Activated CD8-positive, alpha-beta T cell treated with anti-CD3 and anti-CD28 coated beads, Interleukin-2, amount 10 ng/mL, durations not matched to agents 7 days and 5 days (primary cell): ENCODE measurements around the gene TBCB. TPM values are rescaled to one million over a fixed set of nuclear protein-coding genes. Genes with fewer than 3 reads are reported as not detected.

Source experiments
- ATAC-seq: fragments of 150-1000 bp; cut with Tn5 transposase; one replicate; pipeline ENCODE4 v1.10.0; 2021; ENCODE audit warnings: moderate library complexity
- CTCF ChIA-PET: fragments of 350-600 bp; sonication (Branson Sonifier 250); formaldehyde crosslinking; loops from one replicate; lab custom pipeline; 2021; ENCODE audit warnings: antibody characterized with exemption; lab: Charles Lee
- POLR2A ChIA-PET: fragments of 350-600 bp; sonication (Branson Sonifier 250); formaldehyde crosslinking; loops from one replicate; lab custom pipeline; 2021; ENCODE audit warnings: antibody characterized with exemption; lab: Charles Lee
- DNase-seq: peaks from one replicate; pipeline ENCODE4 v3.0.0-alpha.2; 2020
- H3K27ac Mint-ChIP-seq: one replicate; pipeline ENCODE4 v1.8.0; 2021; ENCODE audit warnings: mild to moderate bottlenecking, mixed read lengths
- H3K27me3 Mint-ChIP-seq: one replicate; pipeline ENCODE4 v1.8.0; 2021; ENCODE audit warnings: low read depth, mixed read lengths
- H3K36me3 Mint-ChIP-seq: one replicate; pipeline ENCODE4 v1.8.0; 2021; ENCODE audit warnings: low read depth, mixed read lengths
- H3K4me1 Mint-ChIP-seq: one replicate; pipeline ENCODE4 v1.8.0; 2021; ENCODE audit warnings: low read depth, mixed read lengths
- H3K4me3 Mint-ChIP-seq: one replicate; pipeline ENCODE4 v1.8.0; 2021; ENCODE audit warnings: mild to moderate bottlenecking, mixed read lengths
- H3K9me3 Mint-ChIP-seq: one replicate; pipeline ENCODE4 v1.8.0; 2022; ENCODE audit warnings: mixed read lengths; ENCODE audit not compliant: insufficient read depth
- total RNA-seq, 2 experiments: library from RNA; stranded (reverse); gene quantifications; one replicate each; pipeline ENCODE4 v1.2.3, GENCODE V29; 2021

The TBCB gene
- total RNA-seq, 2 experiments from 2014 or later: 186 to 200 TPM

DNA sequence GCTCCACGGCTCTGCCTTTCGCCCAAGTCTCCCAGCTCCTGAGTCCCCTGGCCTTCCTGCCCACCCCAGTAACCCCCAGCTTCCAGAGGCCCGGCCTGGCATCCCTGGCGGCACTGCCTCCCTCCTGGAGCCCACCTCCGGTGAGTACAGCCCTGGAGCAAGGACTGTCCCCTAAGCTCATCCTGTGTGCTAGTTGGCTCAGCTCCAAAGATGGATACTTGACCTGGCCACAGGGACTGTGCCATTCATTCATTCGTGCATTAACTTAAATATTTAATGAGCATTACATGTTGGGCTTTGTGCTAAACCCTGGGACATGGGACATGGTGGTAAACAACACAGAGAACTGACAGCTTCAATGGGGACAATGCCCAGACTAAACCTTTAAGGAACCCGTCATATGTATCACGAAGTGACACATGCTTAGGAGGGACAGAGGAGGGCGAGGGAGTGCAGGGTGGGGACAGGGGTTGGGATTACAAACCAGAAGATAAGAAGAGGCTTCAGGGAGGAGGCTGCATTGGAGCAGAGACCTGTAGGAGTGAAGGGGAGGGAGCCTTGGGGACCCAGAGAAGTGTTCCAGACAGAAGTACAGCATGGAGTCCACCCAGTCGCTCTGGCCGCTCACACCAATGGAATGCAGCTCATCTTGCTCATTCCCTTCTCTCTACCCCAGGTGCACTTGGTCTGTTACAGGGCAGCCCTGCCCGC is 11.3 kb upstream of the TBCB start:
- H3K27ac Mint-ChIP-seq: peak overlapping the region; percentile 20
- no peak for DNase-seq
- no peaks in the 10 kb centered on the region for H3K27me3 Mint-ChIP-seq
- ChIA-PET POLR2A (interaction anchor here (0.6 kb wide), 1 partner anchor 1272 kb away, joined by 3 read pairs; no protein-coding TSS in a partner anchor), CTCF (interaction anchor here (1.1 kb wide), 1 partner anchor 24 kb away, joined by 3 read pairs; no protein-coding TSS in a partner anchor)
- no peak for ATAC-seq
- no peaks in the 10 kb centered on the region for H3K4me1 Mint-ChIP-seq
- H3K36me3 Mint-ChIP-seq: peaks cover 39% of the 10 kb centered on the region
- no peaks in the 10 kb centered on the region for H3K9me3 Mint-ChIP-seq
- H3K4me3 Mint-ChIP-seq: no peak overlapping the region

DNA sequence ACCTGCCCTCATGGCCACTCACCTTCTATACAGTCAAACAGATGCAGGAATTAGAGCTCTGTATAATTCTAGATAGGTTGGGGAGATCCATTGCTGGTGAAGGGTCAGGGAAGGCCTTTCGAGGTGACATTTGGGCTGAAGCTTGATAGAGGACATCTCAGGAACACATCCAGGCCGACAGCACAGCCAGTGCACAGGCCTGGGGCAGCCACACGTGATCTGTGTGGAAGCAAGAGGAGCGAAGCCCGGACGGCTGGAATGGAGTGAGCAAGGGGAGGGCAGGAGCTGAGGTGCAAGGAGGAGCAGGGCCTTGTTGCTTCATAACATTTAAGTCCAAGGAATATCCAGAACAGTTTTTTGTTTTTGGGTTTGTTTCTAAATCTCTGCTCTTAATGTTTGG is 8.8 kb upstream of the TBCB start:
- ATAC-seq: no peak
- CTCF ChIA-PET: no interaction called here
- POLR2A ChIA-PET: interaction anchor here (1.0 kb wide), 1 partner anchor 15 kb away, joined by 3 read pairs; no protein-coding TSS in a partner anchor
- Mint-ChIP-seq H3K4me1 (no peaks in the 10 kb centered on the region), H3K4me3 (no peak overlapping the region), H3K36me3 (peaks cover 30% of the 10 kb centered on the region), H3K27me3 (no peaks in the 10 kb centered on the region), H3K27ac (no peak overlapping the region), H3K9me3 (no peaks in the 10 kb centered on the region)
- no peak for DNase-seq

DNA sequence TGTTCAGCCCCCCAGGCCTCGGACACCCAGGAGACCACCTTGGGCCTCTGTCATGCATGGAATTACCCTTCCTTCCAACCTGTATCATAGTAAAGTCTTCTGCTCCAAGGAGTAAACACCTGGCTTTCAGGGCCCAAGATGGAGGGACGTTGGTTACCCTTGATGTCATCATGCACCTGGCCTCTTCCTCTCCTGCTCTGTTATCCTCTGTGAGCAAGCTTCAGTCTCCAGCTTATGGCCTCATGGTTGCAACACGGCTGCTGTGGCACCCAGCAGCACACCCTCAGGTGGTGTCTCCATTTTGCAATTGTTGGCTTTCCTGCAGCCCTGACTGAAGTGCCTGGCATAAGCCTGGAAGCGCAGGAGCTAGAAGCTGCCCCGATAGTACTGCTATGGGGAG is 8.3 kb upstream of the TBCB start:
- CTCF ChIA-PET: no interaction called here
- H3K27ac Mint-ChIP-seq: no peak overlapping the region
- POLR2A ChIA-PET: interaction anchor here (1.0 kb wide), 1 partner anchor 16 kb away, joined by 3 read pairs; no protein-coding TSS in a partner anchor
- no peaks in the 10 kb centered on the region for H3K9me3 Mint-ChIP-seq
- H3K4me3 Mint-ChIP-seq: no peak overlapping the region
- no peak for ATAC-seq
- DNase-seq: no peak
- peaks cover 34% of the 10 kb centered on the region for H3K36me3 Mint-ChIP-seq
- no peaks in the 10 kb centered on the region for H3K4me1 Mint-ChIP-seq
- no peaks in the 10 kb centered on the region for H3K27me3 Mint-ChIP-seq

DNA sequence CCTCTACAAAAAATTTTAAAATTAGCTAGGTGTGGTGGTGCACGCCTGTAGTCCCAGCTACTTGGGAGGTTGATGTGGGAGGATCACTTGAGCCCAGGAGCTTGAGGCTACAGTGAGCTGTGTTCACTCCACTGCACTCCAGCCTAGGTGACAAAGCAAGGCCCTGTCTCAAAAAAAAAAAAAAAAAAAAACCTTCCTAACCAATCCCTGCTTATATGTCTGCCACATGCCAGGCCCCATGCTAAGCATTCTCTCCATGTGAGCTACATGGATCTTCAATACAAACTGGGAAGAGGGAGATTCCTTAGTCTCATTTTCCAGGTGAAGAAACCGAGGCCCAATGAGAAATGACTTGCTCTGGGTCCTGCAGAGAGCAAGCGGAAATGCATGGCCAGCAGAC is 6.6 kb upstream of the TBCB start:
- ATAC-seq: no peak
- CTCF ChIA-PET: interaction anchor here (0.9 kb wide), 1 partner anchor 19 kb away, joined by 3 read pairs; no protein-coding TSS in a partner anchor
- no peak overlapping the region for H3K4me3 Mint-ChIP-seq

DNA sequence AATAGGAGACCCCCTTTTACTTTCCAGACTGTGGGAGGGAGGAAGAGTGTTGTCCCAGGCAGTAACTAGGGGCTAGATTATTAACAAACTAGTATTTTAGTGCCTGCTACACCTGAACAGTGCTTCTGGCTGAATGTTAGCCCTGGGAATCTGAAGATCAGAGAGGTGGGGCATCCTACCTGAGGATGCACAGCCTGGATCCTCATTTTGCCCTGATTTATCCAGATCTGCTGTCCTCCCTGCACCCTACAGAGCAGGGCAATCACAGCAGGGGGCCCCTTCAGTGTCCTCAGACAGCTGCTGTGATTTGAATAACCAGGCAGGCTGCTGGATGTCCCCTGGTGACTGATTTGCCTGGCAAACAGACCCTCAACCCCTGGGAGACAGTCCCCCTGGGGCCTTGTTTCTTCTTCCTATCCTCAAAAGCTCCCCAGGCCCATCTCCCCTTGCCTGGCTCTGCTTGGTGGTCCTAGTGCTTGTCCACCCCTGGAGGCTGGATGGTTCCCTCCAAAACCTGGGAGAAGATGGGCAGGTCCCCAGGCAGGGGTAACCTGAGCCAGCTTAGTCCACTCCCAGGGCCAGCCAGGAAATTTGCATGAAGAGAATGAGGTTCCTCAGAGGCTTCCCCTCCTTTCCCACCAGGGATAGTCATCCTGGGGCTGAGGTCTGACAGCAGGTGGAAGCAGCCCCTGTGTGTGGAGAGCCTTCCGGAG is 4.6 kb upstream of the TBCB start, which contains the start of gene OVOL3:
OVOL3 (plus strand) TSS at position 657 of the 713 bp plus-strand sequence. CDS start 60 bp downstream, outside the sequence.
- POLR2A ChIA-PET: no interaction called here
- CTCF ChIA-PET: no interaction called here
- Mint-ChIP-seq H3K9me3 (no peaks in the 10 kb centered on the region), H3K4me1 (peaks cover 17% of the 10 kb centered on the region), H3K27me3 (no peaks in the 10 kb centered on the region), H3K36me3 (peaks cover 26% of the 10 kb centered on the region), H3K27ac (no peak within 1 kb of the TSS), H3K4me3 (no peak within 1 kb of the TSS)
- ATAC-seq (no peak), DNase-seq (no peak)

More for the DNA sequence above, 6.6 kb upstream of the TBCB start:
- Mint-ChIP-seq H3K9me3 (no peaks in the 10 kb centered on the region), H3K4me1 (peaks cover 12% of the 10 kb centered on the region), H3K36me3 (peaks cover 29% of the 10 kb centered on the region), H3K27me3 (no peaks in the 10 kb centered on the region), H3K27ac (peak overlapping the region; percentile 30)
- no peak for DNase-seq
- POLR2A ChIA-PET: no interaction called here

DNA sequence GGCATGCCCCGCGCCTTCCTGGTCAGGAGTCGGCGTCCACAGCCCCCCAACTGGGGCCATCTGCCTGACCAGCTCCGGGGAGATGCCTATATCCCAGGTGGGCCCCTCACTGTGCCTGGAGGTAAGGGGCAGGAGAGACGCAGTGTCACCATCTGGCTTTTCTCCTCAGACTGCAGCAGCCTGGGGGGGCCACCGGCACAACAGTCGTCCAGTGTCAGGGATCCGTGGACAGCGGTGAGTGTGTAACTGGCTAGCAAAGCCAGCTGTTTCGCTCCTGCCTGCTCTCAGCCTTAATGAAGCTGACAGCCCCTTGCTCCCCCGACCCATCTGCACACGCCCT is 4.1 kb upstream of the TBCB start:
- no peak for ATAC-seq
- Mint-ChIP-seq H3K4me3 (no peak overlapping the region), H3K36me3 (peaks cover 28% of the 10 kb centered on the region), H3K9me3 (no peaks in the 10 kb centered on the region), H3K27me3 (no peaks in the 10 kb centered on the region), H3K27ac (no peak overlapping the region), H3K4me1 (peaks cover 19% of the 10 kb centered on the region)
- DNase-seq: no peak
- CTCF ChIA-PET: no interaction called here
- POLR2A ChIA-PET: no interaction called here

DNA sequence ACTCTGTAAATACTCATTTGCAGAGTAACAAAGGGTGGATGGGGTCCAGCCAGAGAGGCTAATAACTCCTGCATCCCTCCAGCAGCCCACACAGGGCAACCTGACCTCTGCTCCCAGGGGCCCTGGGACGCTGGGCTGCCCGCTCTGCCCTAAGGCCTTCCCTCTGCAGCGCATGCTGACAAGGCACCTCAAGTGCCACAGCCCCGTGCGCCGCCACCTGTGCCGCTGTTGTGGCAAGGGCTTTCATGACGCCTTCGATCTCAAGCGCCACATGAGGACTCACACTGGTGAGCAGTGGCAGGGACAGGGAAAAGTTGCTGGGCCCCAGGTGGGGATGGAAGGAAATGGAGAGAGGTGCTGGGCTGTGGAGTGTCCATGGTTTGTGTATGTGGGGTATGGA is 2.6 kb upstream of the TBCB start:
- Mint-ChIP-seq H3K4me1 (peaks cover 32% of the 10 kb centered on the region), H3K4me3 (peak overlapping the region; percentile 90)

DNA sequence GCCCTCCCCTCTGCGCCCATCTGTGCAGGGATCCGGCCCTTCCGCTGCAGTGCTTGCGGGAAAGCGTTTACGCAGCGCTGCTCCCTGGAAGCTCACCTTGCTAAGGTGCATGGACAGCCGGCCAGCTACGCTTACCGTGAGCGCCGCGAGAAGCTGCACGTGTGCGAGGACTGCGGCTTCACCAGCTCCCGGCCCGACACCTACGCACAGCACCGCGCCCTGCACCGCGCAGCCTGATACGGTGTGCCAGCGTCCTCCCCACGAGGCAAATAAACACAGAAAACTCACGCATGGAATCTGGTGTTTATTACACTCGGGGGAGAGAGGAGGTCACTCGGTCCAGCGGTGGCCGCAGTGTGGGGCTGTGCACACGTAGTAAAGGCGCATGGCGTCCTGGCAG is 1.8 kb upstream of the TBCB start:
- Mint-ChIP-seq H3K9me3 (no peaks in the 10 kb centered on the region), H3K27me3 (no peaks in the 10 kb centered on the region)

More for the DNA sequence above, 2.6 kb upstream of the TBCB start:
- ChIA-PET POLR2A (no interaction called here), CTCF (no interaction called here)
- DNase-seq (no peak), ATAC-seq (no peak)
- Mint-ChIP-seq H3K9me3 (no peaks in the 10 kb centered on the region), H3K27me3 (no peaks in the 10 kb centered on the region), H3K36me3 (peaks cover 28% of the 10 kb centered on the region), H3K27ac (no peak overlapping the region)

DNA sequence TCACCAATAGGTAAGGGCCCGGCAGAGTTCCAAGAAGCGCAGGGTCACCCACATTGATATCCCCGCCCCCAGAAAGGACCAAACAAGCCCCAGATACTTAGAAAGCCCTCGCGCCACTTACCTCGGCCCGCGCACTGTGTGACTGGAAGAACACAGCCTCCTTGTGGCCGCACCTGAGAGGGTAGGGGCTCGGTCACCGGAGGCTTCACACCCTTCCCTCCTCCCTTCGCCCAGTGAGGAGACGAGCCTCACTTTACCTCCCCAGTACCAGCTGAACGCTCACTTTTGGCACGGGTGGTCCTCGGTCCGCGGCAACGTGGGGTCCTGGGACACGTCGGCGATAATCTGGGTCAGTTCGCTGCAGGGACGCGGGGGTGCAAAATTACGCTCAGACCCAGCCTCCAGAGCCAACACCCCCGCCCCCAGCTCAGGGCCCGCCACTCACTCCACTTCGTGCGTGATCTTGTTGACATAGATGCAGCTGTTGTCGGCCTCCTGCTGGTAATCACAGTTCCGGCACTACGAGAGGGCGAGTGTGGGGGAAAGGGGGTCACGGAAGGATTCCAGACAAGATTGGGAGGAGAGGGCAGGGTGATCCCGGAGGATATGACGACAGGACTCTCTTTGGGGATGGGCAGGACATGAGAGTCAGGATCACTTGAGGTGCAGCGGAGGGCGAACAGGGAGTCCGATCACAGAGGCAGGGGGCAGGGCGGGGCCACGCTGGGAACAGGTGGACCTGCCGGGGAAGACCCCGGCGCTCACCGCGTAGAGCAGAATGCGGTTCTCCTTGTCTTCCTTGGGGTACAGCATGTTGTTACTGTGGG is 1.2 kb upstream of the TBCB start:
- Mint-ChIP-seq H3K27me3 (no peaks in the 10 kb centered on the region), H3K4me3 (peak overlapping the region; percentile 90), H3K9me3 (no peaks in the 10 kb centered on the region), H3K4me1 (peaks cover 36% of the 10 kb centered on the region), H3K27ac (peak overlapping the region; percentile 98), H3K36me3 (peaks cover 35% of the 10 kb centered on the region)
- ChIA-PET POLR2A (interaction anchor here (0.8 to 2.9 kb wide), 3 partner anchors 11 to 57 kb away, joined by 3 to 8 read pairs (median 3); partner anchors contain the start of gene CAPNS1), CTCF (interaction anchor here (1.1 kb wide), 1 partner anchor 14 kb away, joined by 3 read pairs; no protein-coding TSS in a partner anchor)
- DNase-seq (peak; percentile 37), ATAC-seq (no peak)

More for the DNA sequence above, 1.8 kb upstream of the TBCB start:
- ChIA-PET CTCF (interaction anchor here (1.1 kb wide), 1 partner anchor 14 kb away, joined by 3 read pairs; no protein-coding TSS in a partner anchor), POLR2A (interaction anchor here (0.8 kb wide), 1 partner anchor 57 kb away, joined by 3 read pairs; no protein-coding TSS in a partner anchor)
- H3K36me3 Mint-ChIP-seq: peaks cover 32% of the 10 kb centered on the region
- ATAC-seq (no peak), DNase-seq (no peak)
- peak overlapping the region; percentile 90 for H3K4me3 Mint-ChIP-seq
- peaks cover 36% of the 10 kb centered on the region for H3K4me1 Mint-ChIP-seq
- peak overlapping the region; percentile 98 for H3K27ac Mint-ChIP-seq

DNA sequence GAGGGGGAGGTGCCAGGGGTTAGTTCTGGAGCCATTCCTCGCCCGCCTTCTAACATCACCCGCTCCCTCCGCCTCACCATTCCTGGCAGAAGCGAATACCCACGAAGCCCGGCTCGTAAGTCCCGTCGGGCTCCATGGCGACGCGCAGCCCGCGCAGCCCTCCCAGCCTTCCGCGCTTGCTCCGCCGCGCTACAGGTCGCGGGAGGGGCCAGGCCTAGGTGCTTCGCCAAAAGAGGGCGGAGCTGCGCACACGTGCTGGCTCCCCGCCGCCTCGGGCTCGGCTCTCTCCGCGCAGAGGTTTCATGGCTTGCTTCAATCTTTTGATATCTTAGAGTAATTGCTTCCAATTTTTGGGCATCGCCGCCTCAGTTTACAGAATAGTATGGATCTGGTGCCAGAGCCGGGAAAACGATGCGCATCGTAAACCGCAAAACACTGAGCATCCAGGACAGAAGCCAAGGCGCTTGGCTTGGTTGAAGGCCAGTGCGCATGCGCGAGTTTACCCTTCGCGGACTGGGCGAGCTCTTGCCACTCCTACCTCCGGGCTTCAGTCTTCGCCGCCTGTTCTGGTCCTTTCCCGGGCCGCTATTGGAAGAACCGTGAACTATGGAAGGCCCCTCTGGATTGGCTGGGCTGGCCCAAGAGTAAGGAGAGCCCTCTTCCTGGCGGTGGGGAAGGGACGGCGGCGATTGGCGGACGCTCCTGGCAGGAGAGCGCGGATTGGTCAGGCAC is 381 bp upstream of the TBCB start, which contains the start of gene POLR2I:
POLR2I (minus strand) TSS at position 155 of the 732 bp plus-strand sequence; CDS start at position 136, 19 bp downstream.
- Mint-ChIP-seq H3K27me3 (no peaks in the 10 kb centered on the region), H3K4me1 (peaks cover 36% of the 10 kb centered on the region), H3K36me3 (peaks cover 41% of the 10 kb centered on the region), H3K27ac (peak within 1 kb of the TSS; percentile 98), H3K4me3 (peak within 1 kb of the TSS; percentile 90), H3K9me3 (no peaks in the 10 kb centered on the region)
- ATAC-seq (peak; percentile 94), DNase-seq (peak; percentile 99)
- CTCF ChIA-PET: interaction anchor here (0.8 to 3.5 kb wide), 3 partner anchors 13 to 184 kb away, joined by 3 to 28 read pairs (median 3); no protein-coding TSS in a partner anchor
- POLR2A ChIA-PET: interaction anchor here (1.0 to 2.9 kb wide), 8 partner anchors 10 to 162 kb away, joined by 3 to 8 read pairs (median 4); partner anchors contain the start of genes CAPNS1, ZNF146 and ZNF565
